Panc1 (cell line): ENCODE results near the gene DCAF8. TPM values are rescaled to one million over a fixed set of nuclear protein-coding genes. Genes with fewer than 3 reads are reported as not detected.

Experiments used
- ATAC-seq: fragments of 200-7000 bp; cut with Tn5 transposase; 2 replicates; pipeline ENCODE4 v1.9.1; 2020; ENCODE audit warnings: mild to moderate bottlenecking, moderate library complexity
- BruUV-seq: library from RNA; stranded (reverse); fragments of 400-500 nt; replicated peaks from 2 replicates; lab custom pipeline; 2021; lab: Mats Ljungman, UMichigan
- CTCF ChIA-PET: fragments of 300-600 bp; sonication (Branson Sonifier 250); formaldehyde crosslinking; loops from one replicate; lab custom pipeline; 2022; ENCODE audit warnings: antibody characterized with exemption; lab: Charles Lee
- POLR2A ChIA-PET: fragments of 300-600 bp; sonication (Branson Sonifier 250); formaldehyde crosslinking; loops from one replicate; lab custom pipeline; 2022; ENCODE audit warnings: antibody characterized with exemption; lab: Charles Lee
- DNase-seq: peaks from one replicate; pipeline ENCODE4 v3.0.0-alpha.2; 2010; ENCODE audit warnings: low read depth, low spot score
- H3K27ac ChIP-seq: 2 replicates; pipeline ENCODE4 v1.5.1; 2011; ENCODE audit warnings: mild to moderate bottlenecking, low read length, inconsistent platforms
- H3K27me3 ChIP-seq: fragments of 200-500 bp; sonication (Bioruptor generic); 2 replicates; pipeline ENCODE4 v1.6.0; 2014; ENCODE audit warnings: low read length, inconsistent platforms; ENCODE audit not compliant: control insufficient read depth, insufficient read depth
- H3K36me3 ChIP-seq: fragments of 200-500 bp; sonication (Bioruptor generic); 2 replicates; pipeline ENCODE4 v1.5.1; 2014; ENCODE audit warnings: inconsistent platforms, mild to moderate bottlenecking, low read length, moderate library complexity; ENCODE audit not compliant: control insufficient read depth, insufficient read depth
- H3K4me1 ChIP-seq: 2 replicates; pipeline ENCODE4 v1.5.1; 2011; ENCODE audit warnings: inconsistent platforms, mild to moderate bottlenecking, low read length, moderate library complexity; ENCODE audit not compliant: control insufficient read depth, insufficient read depth
- H3K4me3 ChIP-seq, 2 experiments: 2 replicates each; pipeline ENCODE4 v1.5.1; 2011 to 2012; ENCODE audit warnings: low read depth in 2 of 2, low read length in 2 of 2, mild to moderate bottlenecking in 2 of 2, inconsistent platforms in 1 of 2, moderate library complexity in 1 of 2
- H3K9me3 ChIP-seq: fragments of 200-500 bp; sonication (Bioruptor generic); 2 replicates; pipeline ENCODE4 v1.5.1; 2014; ENCODE audit warnings: low read depth, mild to moderate bottlenecking, inconsistent platforms, low read length, moderate library complexity; ENCODE audit not compliant: control insufficient read depth, insufficient read depth
- POLR2AphosphoS5 ChIP-seq: IDR thresholded peaks from 2 replicates; pipeline ENCODE4 v1.6.1; 2012; ENCODE audit warnings: mild to moderate bottlenecking, low read depth, low read length, moderate library complexity
- SIN3A ChIP-seq: IDR thresholded peaks from 2 replicates; pipeline ENCODE4 v1.6.1; 2012; ENCODE audit warnings: low read depth, mild to moderate bottlenecking, low read length, moderate library complexity, borderline replicate concordance; ENCODE audit not compliant: insufficient read depth
- TCF7L2 ChIP-seq: IDR thresholded peaks from 2 replicates; pipeline ENCODE4 v1.6.1; 2011; ENCODE audit warnings: mild to moderate bottlenecking, low read depth, low read length, inconsistent platforms
- in situ Hi-C: cut with HindIII; loops from 2 replicates; pipeline ENCODE4 v1.10.0; 2016; ENCODE audit warnings: low sequenced_read_pairs, low pct_unique_long_range_greater_than_20kb
- intact Hi-C: fragments of 100-400 bp; cut with micrococcal nuclease; formaldehyde crosslinking; loops from one replicate; pipeline ENCODE4 v1.10.0; 2022; ENCODE audit not compliant: unreplicated experiment
- total RNA-seq: library from RNA; stranded (reverse); gene quantifications from one replicate; pipeline ENCODE4 v1.2.1, GENCODE V29; 2021; ENCODE audit not compliant: unreplicated experiment
- TF ChIP-seq, protein P1 (sequence below): fragments of 450-650 bp; IDR thresholded peaks from 2 replicates; pipeline ENCODE4 v1.5.1; 2017; ENCODE audit warnings: mild to moderate bottlenecking
- TF ChIP-seq, protein P2 (sequence below), 2 experiments: IDR thresholded peaks; 2 replicates each; pipeline ENCODE4 v1.6.1; 2011 to 2012; ENCODE audit warnings: low read depth in 2 of 2, control low read depth in 1 of 2, low read length in 1 of 2, mild to moderate bottlenecking in 1 of 2, moderate library complexity in 1 of 2; ENCODE audit not compliant: insufficient read depth in 1 of 2

DCAF8 gene
- total RNA-seq, 1 experiment from 2014 or later: 127 TPM

DNA sequence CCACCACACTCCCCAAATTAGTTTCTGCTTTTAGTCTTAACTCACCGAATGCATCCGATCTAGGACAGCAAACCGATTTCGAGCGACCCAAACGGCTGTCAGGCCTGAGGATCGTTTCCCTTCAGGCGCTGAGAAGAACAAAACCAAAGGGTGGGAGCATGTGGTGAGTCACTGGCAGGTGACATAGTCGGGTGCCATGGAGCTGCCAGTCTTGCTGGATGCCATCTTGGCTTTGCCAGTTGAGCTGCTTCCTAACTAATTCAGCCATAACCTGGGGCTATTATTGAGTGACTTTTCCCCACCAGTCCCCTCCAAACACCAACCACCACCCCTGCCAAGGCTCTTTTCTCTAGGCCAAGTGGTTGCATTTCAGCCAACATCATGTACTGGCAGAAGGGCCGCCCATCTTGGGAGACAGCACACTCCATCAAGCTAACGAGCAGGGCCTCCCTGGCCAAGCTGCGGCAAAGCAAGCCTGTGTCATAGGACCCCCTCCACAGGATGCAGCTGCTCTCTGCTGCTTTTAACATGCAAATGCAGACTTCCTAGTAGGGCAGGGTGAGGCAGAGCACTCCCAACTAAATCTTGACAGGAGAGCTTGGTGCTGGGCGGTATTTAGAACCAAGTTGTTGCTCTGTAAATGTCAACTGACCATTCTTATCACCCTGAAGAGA is 44.9 kb upstream of the DCAF8 start:
- no peak overlapping the region for H3K27ac ChIP-seq
- intact Hi-C loops (no loop called here), in situ Hi-C loops (no loop called here)
- H3K36me3 ChIP-seq: peaks cover 55% of the 10 kb centered on the region
- DNase-seq (no peak), ATAC-seq (no peak)
- TF ChIP-seq TCF7L2 (no peak), SIN3A (no peak), POLR2AphosphoS5 (no peak)
- TF ChIP-seq, protein P1, sequence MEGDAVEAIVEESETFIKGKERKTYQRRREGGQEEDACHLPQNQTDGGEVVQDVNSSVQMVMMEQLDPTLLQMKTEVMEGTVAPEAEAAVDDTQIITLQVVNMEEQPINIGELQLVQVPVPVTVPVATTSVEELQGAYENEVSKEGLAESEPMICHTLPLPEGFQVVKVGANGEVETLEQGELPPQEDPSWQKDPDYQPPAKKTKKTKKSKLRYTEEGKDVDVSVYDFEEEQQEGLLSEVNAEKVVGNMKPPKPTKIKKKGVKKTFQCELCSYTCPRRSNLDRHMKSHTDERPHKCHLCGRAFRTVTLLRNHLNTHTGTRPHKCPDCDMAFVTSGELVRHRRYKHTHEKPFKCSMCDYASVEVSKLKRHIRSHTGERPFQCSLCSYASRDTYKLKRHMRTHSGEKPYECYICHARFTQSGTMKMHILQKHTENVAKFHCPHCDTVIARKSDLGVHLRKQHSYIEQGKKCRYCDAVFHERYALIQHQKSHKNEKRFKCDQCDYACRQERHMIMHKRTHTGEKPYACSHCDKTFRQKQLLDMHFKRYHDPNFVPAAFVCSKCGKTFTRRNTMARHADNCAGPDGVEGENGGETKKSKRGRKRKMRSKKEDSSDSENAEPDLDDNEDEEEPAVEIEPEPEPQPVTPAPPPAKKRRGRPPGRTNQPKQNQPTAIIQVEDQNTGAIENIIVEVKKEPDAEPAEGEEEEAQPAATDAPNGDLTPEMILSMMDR: no peak
- TF ChIP-seq, protein P2, sequence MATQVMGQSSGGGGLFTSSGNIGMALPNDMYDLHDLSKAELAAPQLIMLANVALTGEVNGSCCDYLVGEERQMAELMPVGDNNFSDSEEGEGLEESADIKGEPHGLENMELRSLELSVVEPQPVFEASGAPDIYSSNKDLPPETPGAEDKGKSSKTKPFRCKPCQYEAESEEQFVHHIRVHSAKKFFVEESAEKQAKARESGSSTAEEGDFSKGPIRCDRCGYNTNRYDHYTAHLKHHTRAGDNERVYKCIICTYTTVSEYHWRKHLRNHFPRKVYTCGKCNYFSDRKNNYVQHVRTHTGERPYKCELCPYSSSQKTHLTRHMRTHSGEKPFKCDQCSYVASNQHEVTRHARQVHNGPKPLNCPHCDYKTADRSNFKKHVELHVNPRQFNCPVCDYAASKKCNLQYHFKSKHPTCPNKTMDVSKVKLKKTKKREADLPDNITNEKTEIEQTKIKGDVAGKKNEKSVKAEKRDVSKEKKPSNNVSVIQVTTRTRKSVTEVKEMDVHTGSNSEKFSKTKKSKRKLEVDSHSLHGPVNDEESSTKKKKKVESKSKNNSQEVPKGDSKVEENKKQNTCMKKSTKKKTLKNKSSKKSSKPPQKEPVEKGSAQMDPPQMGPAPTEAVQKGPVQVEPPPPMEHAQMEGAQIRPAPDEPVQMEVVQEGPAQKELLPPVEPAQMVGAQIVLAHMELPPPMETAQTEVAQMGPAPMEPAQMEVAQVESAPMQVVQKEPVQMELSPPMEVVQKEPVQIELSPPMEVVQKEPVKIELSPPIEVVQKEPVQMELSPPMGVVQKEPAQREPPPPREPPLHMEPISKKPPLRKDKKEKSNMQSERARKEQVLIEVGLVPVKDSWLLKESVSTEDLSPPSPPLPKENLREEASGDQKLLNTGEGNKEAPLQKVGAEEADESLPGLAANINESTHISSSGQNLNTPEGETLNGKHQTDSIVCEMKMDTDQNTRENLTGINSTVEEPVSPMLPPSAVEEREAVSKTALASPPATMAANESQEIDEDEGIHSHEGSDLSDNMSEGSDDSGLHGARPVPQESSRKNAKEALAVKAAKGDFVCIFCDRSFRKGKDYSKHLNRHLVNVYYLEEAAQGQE (IDR thresholded peaks at IDR 0.05; ENCODE audit: insufficient read depth in 1 of 2, low read depth in 2 of 2, low read length in 1 of 2): no peak
- no peaks in the 10 kb centered on the region for H3K4me1 ChIP-seq
- no peak overlapping the region for H3K4me3 ChIP-seq
- CTCF ChIA-PET: interaction anchor here (1.0 to 1.5 kb wide), 2 partner anchors 15 to 16 kb away, joined by 3 to 4 read pairs; no protein-coding TSS in a partner anchor
- H3K27me3 ChIP-seq: no peaks in the 10 kb centered on the region
- BruUV-seq: TSS peak; percentile 8
- POLR2A ChIA-PET: no interaction called here
- H3K9me3 ChIP-seq: no peaks in the 10 kb centered on the region

DNA sequence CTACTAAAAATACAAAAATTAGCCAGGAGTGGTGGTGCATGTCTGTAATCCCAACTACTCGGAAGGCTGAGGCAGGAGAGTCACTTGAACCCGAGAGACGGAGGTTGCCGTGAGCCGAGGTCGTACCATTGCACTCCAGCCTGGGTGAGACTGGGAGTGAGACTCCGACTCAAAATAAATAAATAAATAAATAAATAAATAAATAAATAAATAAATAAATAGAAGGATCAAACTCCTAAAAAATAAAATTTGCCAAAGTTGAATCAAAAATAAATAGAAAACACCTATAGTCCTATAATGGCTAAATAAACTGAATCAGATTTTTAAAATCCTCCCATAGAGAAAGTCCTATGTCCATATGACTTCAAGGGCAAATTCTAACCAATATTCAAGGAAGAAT is 37.8 kb upstream of the DCAF8 start:
- ChIA-PET CTCF (no interaction called here), POLR2A (no interaction called here)
- in situ Hi-C loops: no loop called here
- BruUV-seq: no TSS peak
- Histone ChIP-seq H3K27me3 (no peaks in the 10 kb centered on the region), H3K4me3 (no peak overlapping the region), H3K4me1 (no peaks in the 10 kb centered on the region), H3K36me3 (peaks cover 46% of the 10 kb centered on the region), H3K9me3 (no peaks in the 10 kb centered on the region), H3K27ac (no peak overlapping the region)
- TF ChIP-seq POLR2AphosphoS5 (no peak), SIN3A (no peak), TCF7L2 (no peak)
- TF ChIP-seq, protein P2 (IDR thresholded peaks at IDR 0.05; ENCODE audit: insufficient read depth in 1 of 2, low read depth in 2 of 2, low read length in 1 of 2): no peak
- TF ChIP-seq, protein P1: no peak
- intact Hi-C loops: no loop called here
- no peak for DNase-seq
- ATAC-seq: no peak
